Bronchial epithelial cell (primary cell): ENCODE data around the gene MGRN1. TPM values are rescaled to one million over a fixed set of nuclear protein-coding genes. Genes with fewer than 3 reads are reported as not detected.

Source experiments
- DNase-seq: peaks from one replicate; pipeline ENCODE4 v3.0.0-alpha.2; 2010; ENCODE audit warnings: low read depth
- FAIRE-seq: peaks from 2 replicates; lab custom pipeline; 2011; peaks lifted over from hg19 to GRCh38; lab: Jason Lieb, UNC
- H3K27me3 ChIP-seq: 2 replicates; pipeline ENCODE4 v1.5.1; 2011; ENCODE audit warnings: low read length; ENCODE audit not compliant: control insufficient read depth, insufficient read depth
- H3K36me3 ChIP-seq: 2 replicates; pipeline ENCODE4 v1.5.1; 2011; ENCODE audit warnings: low read length; ENCODE audit not compliant: control insufficient read depth, insufficient read depth
- H3K4me3 ChIP-seq: 2 replicates; pipeline ENCODE4 v1.5.1; 2011; ENCODE audit warnings: mild to moderate bottlenecking, low read depth, low read length, control low read depth
- CTCF ChIP-seq: IDR thresholded peaks from 2 replicates; pipeline ENCODE4 v1.5.1; 2011; ENCODE audit warnings: mild to moderate bottlenecking, moderate library complexity, low read length, control low read depth, inconsistent platforms; ENCODE audit not compliant: insufficient read depth, severe bottlenecking
- total RNA-seq: library from RNA; depleted of rRNA; stranded (reverse); fragments of >200 nt; gene quantifications from 2 replicates; pipeline ENCODE4 v1.2.1, GENCODE V29; 2014

The MGRN1 gene
- total RNA-seq, 1 donor from 2014 or later: 6.1 TPM

GRCh38 chr16:4728676-4729075 lies 104.0 kb downstream of the MGRN1 start:
- H3K4me3 ChIP-seq: no peak overlapping the region
- FAIRE-seq: no peak

GRCh38 chr16:4729876-4730275 lies 105.2 kb downstream of the MGRN1 start:
- Histone ChIP-seq H3K27me3 (no peaks in the 10 kb centered on the region), H3K36me3 (peaks cover 13% of the 10 kb centered on the region), H3K4me3 (no peak overlapping the region)
- TF ChIP-seq CTCF: no peak
- DNase-seq: no peak
- no peak for FAIRE-seq

More at GRCh38 chr16:4728676-4729075, 104.0 kb downstream of the MGRN1 start:
- no peak for DNase-seq
- TF ChIP-seq CTCF: no peak
- Histone ChIP-seq H3K27me3 (no peaks in the 10 kb centered on the region), H3K36me3 (peaks cover 15% of the 10 kb centered on the region)

DNA sequence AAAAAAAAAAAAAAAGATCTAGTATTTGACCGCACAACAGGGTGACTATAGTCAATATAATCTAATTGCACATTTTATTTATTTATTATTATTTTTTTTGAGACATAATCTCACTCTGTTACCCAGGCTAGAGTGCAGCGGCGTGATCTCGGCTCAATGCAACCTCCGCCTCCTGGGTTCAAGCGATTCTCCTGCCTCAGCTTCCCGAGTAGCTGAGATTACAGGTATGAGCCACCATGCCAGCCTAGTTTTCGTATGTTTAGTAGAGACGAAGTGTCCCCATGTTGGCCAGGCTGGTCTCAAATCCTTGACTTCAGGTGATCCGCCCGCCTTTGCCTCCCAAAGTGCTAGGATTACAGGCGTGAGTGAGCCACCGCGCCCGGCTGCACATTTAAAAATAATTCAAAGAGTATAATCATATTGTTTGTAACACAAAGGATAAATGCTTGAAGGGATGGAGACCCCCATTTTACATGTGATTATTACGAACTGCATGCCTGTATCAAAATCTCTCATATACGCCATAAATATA lies 108.7 kb downstream of the MGRN1 start:
- no peak for FAIRE-seq
- H3K27me3 ChIP-seq: no peaks in the 10 kb centered on the region
- peaks cover 5% of the 10 kb centered on the region for H3K36me3 ChIP-seq
- DNase-seq: no peak
- H3K4me3 ChIP-seq: peak overlapping the region; percentile 98
- no peak for TF ChIP-seq CTCF

- H3K36me3 ChIP-seq: peaks cover 3% of the 10 kb centered on the region
- H3K4me3 ChIP-seq: peak overlapping the region; percentile 98
- DNase-seq: no peak
- FAIRE-seq: no peak
- TF ChIP-seq CTCF: no peak
- H3K27me3 ChIP-seq: no peaks in the 10 kb centered on the region
Measured at GRCh38 chr16:4733747-4734062, 109.1 kb downstream of the MGRN1 start.

- Histone ChIP-seq H3K27me3 (no peaks in the 10 kb centered on the region), H3K36me3 (peaks cover 3% of the 10 kb centered on the region), H3K4me3 (peak within 1 kb of the TSS; percentile 98)
- peak; percentile 91 for DNase-seq
- TF ChIP-seq CTCF: no peak
- FAIRE-seq: no peak
Measured at GRCh38 chr16:4734063-4734729, 109.6 kb downstream of the MGRN1 start, which contains the start of the genes ANKS3 and DNAAF8. TSS of gene ANKS3 (minus strand) at chr16:4734271. CDS start at chr16:4730149, 4,122 bp downstream. TSS of gene DNAAF8 (plus strand) at chr16:4734537. CDS start at chr16:4736515, 1,978 bp downstream.
